SK-N-MC (cell line): ENCODE results near the gene IL1A.

ENCODE experiments used
- DNase-seq: peaks from one replicate; pipeline ENCODE4 v3.0.0-alpha.2; 2011; ENCODE audit warnings: low read depth, low spot score
- H3K27ac ChIP-seq: fragments of 200-600 bp; sonication (generic); 2 replicates; pipeline ENCODE4 v1.5.1; 2016; ENCODE audit warnings: mixed run types
- H3K36me3 ChIP-seq: fragments of 200-600 bp; sonication (generic); 2 replicates; pipeline ENCODE4 v1.6.1; 2017; ENCODE audit warnings: antibody characterized with exemption, low read length, mixed read lengths; ENCODE audit not compliant: insufficient read depth
- H3K4me3 ChIP-seq: fragments of 200-600 bp; sonication (generic); 2 replicates; pipeline ENCODE4 v1.5.1; 2016
- H3K9ac ChIP-seq: fragments of 200-600 bp; sonication (generic); 2 replicates; pipeline ENCODE4 v1.8.0; 2017; ENCODE audit warnings: mixed run types, mixed read lengths; ENCODE audit not compliant: insufficient read length
- H3K9me3 ChIP-seq: fragments of 200-600 bp; sonication (generic); 2 replicates; pipeline ENCODE4 v1.6.1; 2017; ENCODE audit warnings: low read depth, mild to moderate bottlenecking, antibody characterized with exemption, low read length, moderate library complexity, mixed read lengths
- EZH2 ChIP-seq: fragments of 200-600 bp; sonication (generic); IDR thresholded peaks from one replicate; pipeline ENCODE4 v1.6.1; 2017; ENCODE audit warnings: antibody characterized with exemption
- FOXP2 ChIP-seq: optimal IDR thresholded peaks from 2 replicates; pipeline ENCODE3; 2011; ENCODE audit warnings: mild to moderate bottlenecking, moderate library complexity; ENCODE audit not compliant: insufficient read depth; ENCODE audit errors: extremely low read length, control extremely low read depth
- POLR2AphosphoS5 ChIP-seq: IDR thresholded peaks from 2 replicates; pipeline ENCODE4 v1.6.1; 2012; ENCODE audit warnings: mild to moderate bottlenecking, low read depth, low read length, borderline replicate concordance

The IL1A gene

GRCh38 chr2:112829961-112830681, 45.8 kb upstream of the IL1A start:
- Histone ChIP-seq H3K36me3 (no peaks in the 10 kb centered on the region), H3K9ac (no peak overlapping the region), H3K4me3 (no peak overlapping the region), H3K9me3 (no peaks in the 10 kb centered on the region), H3K27ac (no peak overlapping the region)
- DNase-seq: no peak
- TF ChIP-seq FOXP2: no peak
- TF ChIP-seq EZH2: no peak
- TF ChIP-seq POLR2AphosphoS5: no peak

GRCh38 chr2:112829101-112829960, 45.0 kb upstream of the IL1A start:
- Histone ChIP-seq H3K36me3 (no peaks in the 10 kb centered on the region), H3K4me3 (no peak overlapping the region), H3K27ac (no peak overlapping the region), H3K9ac (no peak overlapping the region), H3K9me3 (no peaks in the 10 kb centered on the region)
- no peak for DNase-seq
- TF ChIP-seq POLR2AphosphoS5 (no peak), FOXP2 (no peak), EZH2 (no peak)

GRCh38 chr2:112828251-112828691, 44.0 kb upstream of the IL1A start:
- H3K36me3 ChIP-seq: no peaks in the 10 kb centered on the region
- H3K27ac ChIP-seq: no peak overlapping the region
- no peak overlapping the region for H3K9ac ChIP-seq
- DNase-seq: no peak
- TF ChIP-seq POLR2AphosphoS5 (no peak), FOXP2 (no peak), EZH2 (no peak)
- H3K9me3 ChIP-seq: no peaks in the 10 kb centered on the region
- H3K4me3 ChIP-seq: no peak overlapping the region

GRCh38 chr2:112827604-112828185, 43.4 kb upstream of the IL1A start:
- Histone ChIP-seq H3K9me3 (no peaks in the 10 kb centered on the region), H3K36me3 (no peaks in the 10 kb centered on the region), H3K4me3 (no peak overlapping the region), H3K27ac (no peak overlapping the region), H3K9ac (no peak overlapping the region)
- DNase-seq: no peak
- TF ChIP-seq POLR2AphosphoS5: no peak
- TF ChIP-seq EZH2: no peak
- no peak for TF ChIP-seq FOXP2

- TF ChIP-seq EZH2: no peak
- TF ChIP-seq FOXP2: no peak
- TF ChIP-seq POLR2AphosphoS5: no peak
These were observed 42.7 kb upstream of the IL1A start for GRCh38 chr2:112827009-112827408.

GRCh38 chr2:112825706-112826105, 41.4 kb upstream of the IL1A start:
- no peak overlapping the region for H3K27ac ChIP-seq
- no peaks in the 10 kb centered on the region for H3K9me3 ChIP-seq
- no peak overlapping the region for H3K9ac ChIP-seq
- H3K4me3 ChIP-seq: no peak overlapping the region
- no peaks in the 10 kb centered on the region for H3K36me3 ChIP-seq
- no peak for TF ChIP-seq FOXP2
- TF ChIP-seq EZH2: no peak
- no peak for TF ChIP-seq POLR2AphosphoS5
- no peak for DNase-seq

More at GRCh38 chr2:112827009-112827408, 42.7 kb upstream of the IL1A start:
- H3K36me3 ChIP-seq: no peaks in the 10 kb centered on the region
- no peak overlapping the region for H3K4me3 ChIP-seq
- no peaks in the 10 kb centered on the region for H3K9me3 ChIP-seq
- DNase-seq: no peak
- H3K9ac ChIP-seq: no peak overlapping the region
- no peak overlapping the region for H3K27ac ChIP-seq

- no peak for DNase-seq
- Histone ChIP-seq H3K9me3 (no peaks in the 10 kb centered on the region), H3K27ac (no peak overlapping the region), H3K4me3 (no peak overlapping the region), H3K9ac (no peak overlapping the region), H3K36me3 (no peaks in the 10 kb centered on the region)
- TF ChIP-seq POLR2AphosphoS5 (no peak), EZH2 (no peak), FOXP2 (no peak)
These were observed 40.4 kb upstream of the IL1A start for GRCh38 chr2:112824694-112825085.

- DNase-seq: no peak
- Histone ChIP-seq H3K9ac (no peak overlapping the region), H3K27ac (no peak overlapping the region), H3K36me3 (no peaks in the 10 kb centered on the region), H3K9me3 (no peaks in the 10 kb centered on the region), H3K4me3 (no peak overlapping the region)
- TF ChIP-seq FOXP2 (no peak), POLR2AphosphoS5 (no peak), EZH2 (no peak)
These were observed 37.4 kb upstream of the IL1A start for GRCh38 chr2:112821682-112822081.
